Vagina (tissue), 2 donors: ENCODE measurements around the gene CMSS1.

ENCODE experiments used
- POLR2A ChIP-seq, 2 donors: fragments of 450-650 bp; IDR thresholded peaks; one replicate each; pipeline ENCODE4 v1.6.1; 2017; ENCODE audit warnings: antibody characterized with exemption in 2 of 2, mild to moderate bottlenecking in 2 of 2, moderate library complexity in 2 of 2
- TF ChIP-seq, protein P1 (sequence below), 3 experiments: fragments of 450-650 bp in 2 of 3; fragments of 200-600 bp in 1 of 3; sonication (generic) in 1 of 3; IDR thresholded peaks; one replicate each; pipeline ENCODE4 v1.5.1; 2017 to 2019; ENCODE audit warnings: antibody characterized with exemption in 3 of 3, mild to moderate bottlenecking in 2 of 3, moderate library complexity in 2 of 3

DNA sequence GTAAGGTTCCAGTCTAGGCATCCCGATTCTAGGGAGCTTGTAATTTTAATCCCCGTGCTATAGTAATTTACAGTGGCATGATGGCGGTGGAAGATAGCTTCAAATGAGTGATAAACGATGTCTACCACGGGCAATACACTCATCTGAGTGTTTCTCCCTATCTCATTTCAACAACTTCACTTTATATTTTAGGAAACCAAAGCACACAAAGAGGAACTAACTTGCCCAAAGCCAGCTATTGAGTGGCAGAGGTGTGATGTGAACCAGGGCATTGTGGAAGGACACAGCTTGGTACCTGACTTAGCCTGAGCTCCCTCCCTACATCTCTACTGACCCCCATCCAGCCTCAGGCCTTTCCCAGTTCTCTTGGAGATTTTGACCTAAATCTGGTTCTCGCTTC, 313.6 kb downstream of the CMSS1 start:
- TF ChIP-seq, protein P1, sequence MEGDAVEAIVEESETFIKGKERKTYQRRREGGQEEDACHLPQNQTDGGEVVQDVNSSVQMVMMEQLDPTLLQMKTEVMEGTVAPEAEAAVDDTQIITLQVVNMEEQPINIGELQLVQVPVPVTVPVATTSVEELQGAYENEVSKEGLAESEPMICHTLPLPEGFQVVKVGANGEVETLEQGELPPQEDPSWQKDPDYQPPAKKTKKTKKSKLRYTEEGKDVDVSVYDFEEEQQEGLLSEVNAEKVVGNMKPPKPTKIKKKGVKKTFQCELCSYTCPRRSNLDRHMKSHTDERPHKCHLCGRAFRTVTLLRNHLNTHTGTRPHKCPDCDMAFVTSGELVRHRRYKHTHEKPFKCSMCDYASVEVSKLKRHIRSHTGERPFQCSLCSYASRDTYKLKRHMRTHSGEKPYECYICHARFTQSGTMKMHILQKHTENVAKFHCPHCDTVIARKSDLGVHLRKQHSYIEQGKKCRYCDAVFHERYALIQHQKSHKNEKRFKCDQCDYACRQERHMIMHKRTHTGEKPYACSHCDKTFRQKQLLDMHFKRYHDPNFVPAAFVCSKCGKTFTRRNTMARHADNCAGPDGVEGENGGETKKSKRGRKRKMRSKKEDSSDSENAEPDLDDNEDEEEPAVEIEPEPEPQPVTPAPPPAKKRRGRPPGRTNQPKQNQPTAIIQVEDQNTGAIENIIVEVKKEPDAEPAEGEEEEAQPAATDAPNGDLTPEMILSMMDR (IDR thresholded peaks at IDR 0.05) = no peak
- TF ChIP-seq POLR2A (IDR thresholded peaks at IDR 0.05) = no peak
